Stimulated activated CD8-positive, alpha-beta memory T cell treated with anti-CD3 and anti-CD28 coated beads, Interleukin-12 subunit alpha, Interleukin-12 subunit beta, amount 100 ng/mL, for 4 hours (primary cell): ENCODE data around the gene KIF13A.
"Not testable (repeated sequence)": the region's sequence is repeated elsewhere in the genome, so short reads cannot be mapped to it uniquely, and the experiment has no call there.

ENCODE experiments used
- DNase-seq: peaks from one replicate; pipeline ENCODE4 v3.0.0-alpha.2; 2020; ENCODE audit warnings: low read depth

Gene KIF13A

DNA sequence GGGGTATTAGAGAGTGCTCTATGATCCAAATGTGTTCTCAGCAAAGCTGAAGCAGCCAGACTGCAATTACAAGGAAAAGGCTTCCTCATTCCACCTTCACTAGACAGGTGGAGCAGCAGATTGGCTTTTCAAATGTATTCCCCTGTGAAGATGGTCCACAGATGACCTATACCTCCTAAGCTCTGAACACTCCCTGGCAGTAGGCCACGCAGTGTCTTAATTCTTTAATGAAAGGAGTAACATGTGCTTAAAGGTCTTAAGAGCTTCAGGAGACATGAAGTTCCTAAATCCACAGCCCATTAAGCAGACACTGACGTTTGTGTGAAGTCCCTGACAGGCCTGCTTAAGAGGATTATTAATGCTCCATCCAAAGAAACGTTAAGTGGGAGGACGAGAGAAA is 141.8 kb downstream of the KIF13A start:
- no peak for DNase-seq

DNA sequence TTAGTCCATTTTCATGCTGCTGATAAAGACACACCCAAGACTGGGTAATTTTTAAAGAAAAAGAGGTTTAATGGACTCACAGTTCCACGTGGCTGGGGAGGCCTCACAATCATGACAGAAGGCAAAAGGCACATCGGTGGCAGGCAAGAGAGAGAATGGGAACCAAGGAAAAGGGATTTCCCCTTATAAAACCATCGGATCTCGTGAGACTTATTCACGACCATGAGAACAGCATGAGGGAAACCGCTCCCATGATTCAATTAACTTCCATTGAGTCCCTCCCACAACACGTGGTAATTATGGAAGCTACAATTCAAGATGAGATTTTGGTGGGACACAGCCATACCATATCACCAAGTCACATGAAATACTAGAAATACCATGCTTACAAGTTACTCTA is 142.5 kb downstream of the KIF13A start:
- DNase-seq: not testable (repeated sequence)

DNA sequence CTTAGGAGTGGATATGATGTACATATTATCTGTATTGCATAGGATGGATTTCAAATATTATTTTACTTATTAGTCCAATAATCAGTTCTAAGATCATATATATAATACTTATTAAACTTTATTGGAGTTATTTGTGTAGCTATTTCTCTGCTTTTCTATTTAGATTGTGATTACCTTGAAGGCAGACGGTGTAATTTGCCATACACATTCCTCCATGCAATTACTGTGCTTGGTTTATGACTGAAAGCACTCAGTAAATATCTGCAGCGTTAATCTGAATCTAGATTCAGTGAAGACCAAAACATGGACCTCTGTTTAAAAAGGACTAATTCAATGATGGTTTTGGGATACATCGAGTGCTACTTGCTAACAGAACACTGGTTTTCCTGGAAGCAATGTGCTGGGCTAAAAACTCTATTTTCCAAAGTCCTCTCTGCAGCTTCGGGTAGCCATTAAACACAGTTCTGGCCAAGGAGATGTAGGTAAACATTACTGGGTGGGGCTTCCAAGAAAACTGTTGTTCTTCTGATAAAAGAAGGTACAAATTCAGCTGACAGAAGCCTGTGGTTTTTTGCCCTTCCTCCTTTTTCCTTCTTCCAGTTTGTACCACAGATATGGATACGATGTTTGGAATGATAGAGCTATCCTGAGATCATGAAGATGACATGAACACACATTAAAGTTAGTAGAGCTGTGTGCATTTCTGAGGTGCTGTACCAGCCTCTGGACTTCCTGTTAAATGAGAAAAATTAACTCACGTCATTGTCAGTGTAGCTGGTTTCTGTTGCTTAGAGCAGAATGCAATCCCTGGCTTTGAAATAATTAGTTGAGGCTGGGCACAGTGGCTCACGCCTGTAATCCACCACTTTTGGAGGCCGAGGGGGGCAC is 144.3 kb downstream of the KIF13A start:
- no peak for DNase-seq

DNA sequence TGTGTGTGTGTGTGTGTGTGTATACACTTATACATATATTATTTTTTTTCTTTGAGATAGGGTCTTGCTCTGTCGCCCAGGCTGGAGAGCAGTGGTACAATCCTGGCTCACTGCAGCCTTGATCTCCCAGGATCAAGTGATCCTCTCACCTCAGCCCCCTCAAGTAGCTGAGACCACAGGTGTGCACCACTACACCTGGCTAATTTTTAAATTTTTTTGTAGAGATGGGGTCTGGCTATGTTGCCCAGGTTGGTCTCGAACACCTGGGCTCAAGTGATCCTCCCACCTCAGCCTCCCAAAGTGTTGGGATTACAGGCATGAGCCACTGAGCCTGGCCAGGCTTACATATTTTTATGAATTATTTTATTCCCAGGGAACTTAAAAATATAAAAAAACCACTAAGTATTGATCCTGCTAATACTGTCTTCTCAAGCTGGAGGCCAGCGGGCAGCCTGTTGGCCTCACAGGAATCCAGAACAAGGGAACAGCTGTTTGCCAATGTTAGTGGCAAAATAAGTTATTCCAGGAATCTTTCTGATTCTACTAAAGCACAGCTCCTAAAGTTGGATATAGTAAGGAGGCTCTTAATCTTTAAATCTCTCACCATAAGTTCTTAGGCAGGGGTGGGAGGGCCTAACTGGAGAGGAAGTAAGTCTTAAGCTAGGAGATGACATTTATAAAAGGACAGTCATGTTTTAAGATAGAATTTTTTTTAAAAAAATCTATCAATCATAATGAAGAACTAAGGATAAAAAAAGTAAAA is 145.2 kb downstream of the KIF13A start:
- DNase-seq: no peak

DNA sequence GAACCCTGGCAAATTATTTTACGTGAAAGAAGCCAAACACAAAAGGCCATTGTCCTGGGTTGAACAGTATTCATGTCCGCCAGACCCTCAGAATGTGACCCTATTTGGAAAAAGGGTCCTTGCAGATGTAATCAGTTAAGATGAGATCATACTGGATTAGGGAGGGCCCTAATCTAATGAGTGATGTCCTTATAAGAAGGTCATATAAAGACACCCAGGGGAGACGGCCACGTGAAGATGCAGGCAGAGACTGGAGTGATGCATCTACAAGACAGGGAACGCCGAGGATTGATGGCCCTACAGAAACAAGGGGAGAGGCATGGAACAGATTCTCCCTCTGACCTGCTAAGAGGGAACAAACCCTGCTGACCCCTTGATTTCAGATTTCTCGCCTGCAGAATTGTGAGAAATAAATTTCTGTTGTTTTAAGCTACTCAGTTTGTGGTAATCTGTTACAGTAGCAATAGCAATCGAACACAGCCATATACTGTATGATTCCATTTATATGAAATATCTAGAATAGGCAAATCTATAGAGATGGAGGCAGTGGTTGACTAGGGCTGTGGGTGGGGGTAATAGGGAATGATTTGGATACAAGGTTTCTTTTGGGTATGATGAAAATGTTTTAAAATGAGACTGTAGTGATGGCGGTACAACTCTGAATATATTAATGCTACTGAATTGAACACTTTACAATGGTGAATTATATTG is 147.8 kb downstream of the KIF13A start:
- DNase-seq: no peak

DNA sequence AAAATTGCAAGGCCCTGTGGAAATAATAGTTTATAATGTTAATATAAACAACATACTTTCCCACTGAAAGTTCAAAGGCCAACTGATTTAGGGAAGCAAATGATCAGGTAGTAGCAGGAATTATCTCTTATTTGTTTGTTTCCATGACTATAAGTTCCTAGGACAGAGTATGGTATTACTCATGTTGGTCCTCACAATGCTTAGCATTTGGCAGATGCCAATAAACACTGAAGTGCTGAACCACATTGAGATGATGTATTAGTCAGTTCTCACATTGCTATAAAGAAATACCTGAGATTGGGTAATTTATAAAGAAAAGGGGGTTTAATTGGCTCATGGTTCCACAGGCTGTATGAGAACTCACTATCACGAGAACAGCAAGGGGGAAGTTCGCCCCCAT is 151.1 kb downstream of the KIF13A start:
- no peak for DNase-seq

DNA sequence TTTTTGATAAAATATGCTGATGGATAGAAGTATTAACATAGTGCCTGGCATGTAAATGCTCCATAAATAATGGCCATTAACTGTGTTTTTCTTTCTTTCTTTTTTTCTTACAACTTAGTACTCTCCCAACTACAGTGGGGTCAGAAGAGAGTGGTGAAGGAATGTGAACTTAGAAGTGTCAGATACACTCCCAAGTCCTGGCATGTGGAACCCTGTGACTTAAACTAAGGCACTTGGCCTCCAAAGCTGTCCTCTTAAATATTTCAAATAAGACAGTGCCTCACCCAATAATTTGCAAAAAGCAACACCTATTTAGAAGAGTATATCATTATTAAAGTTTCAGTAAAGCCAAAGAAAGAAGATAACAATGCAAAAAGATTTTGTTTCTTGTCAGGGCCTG is 151.7 kb downstream of the KIF13A start:
- DNase-seq: no peak

DNA sequence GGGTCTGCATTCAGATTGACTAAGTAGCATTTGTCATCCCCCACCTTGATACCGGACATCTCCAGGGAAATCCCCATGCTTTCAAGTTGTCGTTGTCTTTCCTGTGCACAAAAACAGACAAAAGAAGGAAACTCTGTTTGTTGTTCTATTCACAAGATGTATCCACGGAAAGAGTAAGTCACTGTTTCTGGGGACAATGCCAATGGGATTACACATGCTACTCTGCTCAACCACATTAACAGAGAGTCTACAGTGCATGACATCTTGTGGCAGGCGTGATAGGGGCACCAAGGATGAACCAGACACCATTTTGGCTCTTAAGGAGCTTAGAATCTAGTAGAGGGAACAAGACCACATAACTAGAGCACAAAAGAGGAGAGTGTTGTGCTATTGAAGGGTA is 156.3 kb downstream of the KIF13A start:
- no peak for DNase-seq

DNA sequence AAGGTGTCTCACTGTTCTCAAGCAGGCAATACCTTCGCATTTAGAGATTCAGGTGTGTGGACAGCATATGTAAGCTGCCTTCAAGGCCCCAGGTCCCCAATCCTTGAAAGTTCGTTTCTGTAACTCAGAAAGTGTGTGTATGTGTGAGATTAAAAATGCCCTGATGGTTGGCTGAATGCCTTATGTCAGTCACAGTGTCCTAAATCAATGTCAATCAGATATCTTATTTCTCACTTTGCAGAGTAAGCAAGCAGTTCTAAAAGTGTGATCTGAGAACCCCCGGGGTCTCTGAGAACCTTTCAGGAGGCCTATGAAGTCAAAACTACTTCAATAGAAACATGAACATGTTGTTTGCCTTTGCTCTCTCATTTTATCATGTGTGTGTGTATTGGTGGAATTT is 157.5 kb downstream of the KIF13A start:
- DNase-seq: no peak

DNA sequence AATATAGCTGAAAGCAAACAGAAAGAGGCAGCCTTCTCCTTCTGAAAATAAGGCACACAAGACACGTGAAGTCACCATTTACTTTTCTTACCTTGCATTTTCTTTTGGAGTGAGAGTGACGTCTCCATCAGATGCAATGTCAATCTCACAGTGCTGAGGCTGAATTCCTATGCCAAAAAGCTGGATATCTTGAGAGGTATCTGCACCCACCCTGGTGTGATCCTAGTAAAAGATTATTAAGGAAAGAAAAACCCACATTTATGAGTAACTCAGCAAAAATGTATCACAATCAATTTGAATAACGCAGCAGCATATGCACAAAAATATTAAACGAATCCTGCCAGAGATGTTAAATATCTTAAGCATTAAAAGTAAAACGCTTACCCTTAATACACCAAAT is 159.3 kb downstream of the KIF13A start:
- DNase-seq: no peak

DNA sequence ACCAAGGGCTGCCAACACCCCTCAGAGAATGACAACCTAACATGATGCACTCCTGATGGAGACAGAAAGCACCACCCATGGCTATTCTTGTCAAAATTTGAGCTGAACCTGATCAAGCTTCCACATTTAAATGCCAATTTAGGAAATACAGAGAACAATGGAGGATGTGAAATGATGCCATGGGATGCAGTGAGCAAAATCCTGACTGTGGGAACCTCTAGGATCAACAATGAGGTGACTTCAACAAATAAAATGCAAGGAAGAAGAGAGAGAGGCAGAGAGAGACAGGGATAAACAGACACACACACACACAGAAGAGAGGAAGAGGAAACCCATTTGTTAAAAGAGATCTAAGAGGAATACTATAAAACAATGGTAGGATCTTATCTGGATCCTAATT is 161.1 kb downstream of the KIF13A start:
- no peak for DNase-seq

DNA sequence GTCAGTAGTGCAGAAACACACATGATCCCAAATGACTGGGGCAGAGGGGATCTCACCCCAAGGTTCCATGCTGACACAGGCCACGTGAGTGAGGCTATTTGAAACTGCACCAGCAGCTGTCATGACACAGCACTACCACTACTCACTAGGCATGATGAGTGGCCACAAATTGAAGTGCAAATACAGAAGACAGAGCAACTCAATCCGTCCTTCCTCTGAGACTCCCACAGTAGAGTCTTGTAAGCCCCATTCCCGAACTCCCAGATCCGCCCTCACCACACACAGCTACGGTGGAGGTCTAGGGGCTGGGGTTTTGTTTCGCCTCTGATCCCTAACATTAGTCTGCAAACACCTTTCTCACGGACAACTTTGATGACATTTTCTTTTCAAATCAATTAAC is 167.4 kb downstream of the KIF13A start:
- no peak for DNase-seq

DNA sequence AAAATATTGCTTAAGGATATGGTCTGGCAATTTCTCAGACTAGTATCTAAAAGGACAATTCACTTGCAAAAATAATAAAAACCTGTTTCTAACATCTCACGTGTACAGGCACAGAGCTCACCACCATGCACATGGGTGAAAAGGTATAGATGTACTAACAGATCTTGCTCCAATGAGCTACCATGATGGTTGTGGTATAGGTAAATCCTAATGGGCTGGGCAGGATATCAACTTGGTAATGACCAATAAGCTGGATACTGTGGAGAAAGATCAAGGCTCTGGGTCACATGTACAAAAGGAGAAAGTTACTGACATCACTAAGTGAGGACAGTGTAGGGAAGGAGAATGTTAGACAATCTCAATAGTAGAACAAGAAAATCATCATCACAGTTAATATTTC is 169.7 kb downstream of the KIF13A start:
- DNase-seq: no peak

DNA sequence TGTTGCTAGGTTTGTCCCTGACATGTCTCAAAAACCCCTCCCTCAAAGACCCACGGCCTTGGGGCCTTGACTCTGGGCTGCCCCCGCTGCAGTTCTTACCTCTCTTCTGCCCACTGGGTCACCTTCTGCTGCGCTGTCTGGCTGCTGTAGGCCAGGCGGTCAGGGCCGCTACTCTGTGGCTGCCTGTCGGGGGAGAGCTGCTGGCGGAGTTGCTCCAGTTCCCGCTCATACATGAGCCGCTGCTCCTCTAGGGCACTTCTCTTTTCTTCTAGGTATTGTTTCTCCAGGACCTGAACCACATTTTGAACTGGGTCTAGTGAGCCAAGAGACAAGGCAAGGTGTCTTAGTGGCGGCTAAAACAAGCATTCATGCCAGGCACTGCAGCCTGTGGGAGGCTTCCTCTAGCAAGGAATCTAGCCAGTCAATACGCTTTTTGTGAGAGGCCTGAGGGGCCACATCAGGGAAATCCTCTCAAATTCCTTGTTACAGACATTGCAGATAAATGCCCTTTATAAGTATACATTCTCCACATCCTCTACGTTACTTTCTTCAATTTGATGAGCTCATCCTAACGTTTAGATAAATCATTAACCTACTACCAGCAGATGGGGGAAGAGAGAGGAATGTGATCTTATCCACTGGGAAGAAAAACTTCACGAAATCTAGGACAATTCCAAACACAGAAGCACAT is 170.4 kb downstream of the KIF13A start:
- no peak for DNase-seq

DNA sequence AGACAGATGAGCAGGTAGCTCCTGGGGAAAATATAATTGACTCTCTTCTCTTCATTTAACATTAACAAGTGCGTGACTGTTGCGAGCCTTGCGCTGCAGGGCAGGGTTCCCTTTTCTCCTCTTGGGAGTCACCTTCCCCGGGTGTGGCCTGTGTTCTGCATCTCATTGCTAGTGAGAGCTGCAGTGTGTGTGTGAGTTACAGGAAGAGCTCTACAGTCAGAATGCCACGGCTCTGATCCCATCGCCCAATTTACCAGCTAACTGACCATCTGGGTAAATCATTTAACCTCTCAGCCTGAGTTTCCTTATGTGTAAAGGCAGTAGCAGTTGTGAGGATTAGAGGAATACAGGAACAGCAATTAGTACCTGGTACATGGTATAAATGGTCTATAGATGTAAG is 173.9 kb downstream of the KIF13A start:
- DNase-seq: no peak

DNA sequence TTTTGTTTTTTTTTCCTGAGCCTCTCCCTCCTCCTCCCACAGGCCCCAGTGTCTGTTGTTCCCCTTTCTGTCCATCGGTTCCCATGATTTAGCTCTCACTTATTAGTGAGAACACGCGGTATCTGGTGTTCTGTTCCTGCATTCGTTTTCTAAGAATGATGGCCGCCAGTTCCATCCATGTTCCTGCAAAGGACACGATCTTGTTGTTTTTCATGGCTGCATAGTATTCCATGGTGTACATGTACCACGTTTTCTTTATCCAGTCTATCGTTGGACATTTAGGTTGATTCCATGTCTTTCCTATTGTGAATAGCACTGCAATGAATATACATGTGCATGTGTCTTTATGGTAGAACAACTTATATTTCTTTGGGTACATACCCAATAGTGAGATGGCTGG is 175.1 kb downstream of the KIF13A start:
- DNase-seq: no peak

DNA sequence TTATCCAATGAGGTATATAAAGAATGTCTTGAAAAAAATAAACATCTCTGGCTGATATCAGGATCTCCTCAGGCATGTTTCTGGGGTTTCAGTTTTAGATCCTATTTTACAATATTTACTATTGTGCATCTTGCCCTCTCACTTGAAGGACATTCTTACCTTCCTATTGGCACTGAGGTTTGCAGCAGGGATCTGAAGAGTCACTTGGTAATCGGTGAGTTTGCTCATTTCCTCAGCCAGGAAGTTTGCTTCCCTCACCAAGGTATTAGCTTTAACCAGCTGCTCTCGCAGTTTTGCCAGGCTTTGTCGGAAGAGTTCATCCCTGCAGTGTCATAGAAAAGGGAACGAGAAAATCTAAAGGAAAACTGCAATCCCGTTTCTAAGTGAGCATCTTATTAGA is 178.8 kb downstream of the KIF13A start:
- no peak for DNase-seq

DNA sequence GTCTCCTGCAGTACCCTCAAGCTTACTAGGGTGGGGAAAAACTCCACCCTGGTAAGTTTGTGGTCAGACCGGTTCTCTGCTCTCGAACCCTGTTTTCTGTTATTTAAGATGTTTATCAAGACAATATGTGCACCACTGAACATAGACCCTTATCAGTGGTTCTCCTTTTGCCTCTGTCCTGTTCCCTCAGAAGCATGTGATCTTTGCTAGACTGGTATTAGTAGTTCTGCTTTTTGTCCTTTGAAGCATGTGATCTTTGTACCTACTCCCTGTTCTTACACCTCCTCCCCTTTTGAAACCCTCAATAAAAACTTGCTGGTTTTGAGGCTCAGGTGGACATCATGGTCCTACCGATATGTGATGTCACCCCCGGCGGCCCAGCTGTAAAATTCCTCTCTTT is 180.0 kb downstream of the KIF13A start:
- DNase-seq: not testable (repeated sequence)

DNA sequence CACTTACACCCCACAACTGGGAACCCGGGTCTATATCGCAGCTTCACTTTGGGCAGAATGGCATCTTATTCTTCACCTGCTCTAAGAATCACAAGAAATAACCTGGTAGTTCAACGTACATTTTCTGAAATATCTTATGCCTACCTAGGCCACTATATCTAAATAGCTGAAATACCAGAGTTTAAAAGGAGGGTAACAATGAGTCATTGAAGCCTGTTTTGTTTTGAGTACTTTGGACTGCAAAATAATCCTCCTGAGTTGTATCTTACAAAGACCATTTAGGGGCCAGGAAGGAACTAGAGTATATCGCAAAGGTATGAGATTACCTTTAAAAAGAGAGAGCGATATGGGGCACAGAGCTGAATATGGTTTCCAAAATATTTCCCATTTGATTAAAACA is 184.0 kb downstream of the KIF13A start:
- DNase-seq: no peak

DNA sequence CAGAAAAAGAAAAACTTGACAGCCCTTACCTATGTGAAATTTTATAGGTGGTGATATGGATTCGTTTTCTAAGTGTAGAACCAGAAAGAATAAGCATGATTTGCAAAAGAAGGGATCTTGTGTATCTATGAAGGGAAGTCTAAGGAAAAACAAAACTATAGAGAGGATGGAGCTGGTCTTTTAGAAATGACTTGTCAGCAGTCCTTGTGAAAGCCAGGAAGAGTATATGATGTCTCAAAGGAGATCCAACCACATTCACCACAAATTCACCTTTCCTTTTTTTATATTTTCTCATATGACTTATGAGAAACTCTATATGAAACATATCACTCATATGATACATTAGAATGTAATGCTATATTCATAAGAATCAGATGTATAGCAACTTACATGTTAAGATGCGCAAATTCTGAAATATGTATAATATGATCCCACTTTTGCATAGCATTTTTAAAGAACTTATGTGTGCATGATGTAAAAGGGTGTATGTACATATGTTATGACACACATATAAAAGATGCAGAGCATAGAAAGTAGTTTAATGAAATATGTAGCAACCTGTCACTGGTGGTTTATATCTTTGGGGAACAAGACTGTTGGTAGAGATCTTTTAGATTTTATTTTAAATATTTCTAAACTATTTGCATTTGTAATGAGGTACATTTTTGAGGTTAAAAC is 188.8 kb downstream of the KIF13A start:
- DNase-seq: no peak

DNA sequence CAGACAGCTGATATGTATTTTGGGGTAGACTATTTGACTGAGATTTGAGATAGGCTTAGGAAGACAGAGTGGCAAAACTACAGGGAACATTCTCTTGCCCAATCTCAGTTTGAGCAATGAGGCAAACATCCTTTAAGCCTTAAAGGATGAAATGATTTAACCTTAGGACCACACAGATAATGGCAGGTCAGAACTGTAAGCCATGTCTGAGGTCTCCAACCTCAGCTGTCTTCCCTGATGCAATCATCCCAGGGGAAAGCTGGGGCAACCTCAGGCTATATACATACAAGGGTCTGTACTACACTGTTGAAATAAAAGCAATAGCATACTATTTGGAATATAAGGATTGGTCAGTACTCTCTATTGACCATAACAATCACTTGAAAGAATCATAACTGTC is 196.9 kb downstream of the KIF13A start:
- DNase-seq: no peak
